Adrenal gland (tissue), 12 donors: ENCODE data around the gene MAP2K7. TPM values are rescaled to one million over a fixed set of nuclear protein-coding genes. Genes with fewer than 3 reads are reported as not detected.

Experiments
- DNase-seq, 7 donors: peaks; one replicate each; pipeline ENCODE4 v3.0.0-alpha.2; 2019 to 2020
- H3K27ac ChIP-seq, 5 donors: fragments of 200-600 bp; sonication (generic) in 4 of 5; 1 replicate in 3 of 5; 2 replicates in 2 of 5; pipeline versions ENCODE4 v1.5.1 to v1.8.0; 2016 to 2020; ENCODE audit warnings: mild to moderate bottlenecking in 1 of 5
- H3K27me3 ChIP-seq: fragments of 200-600 bp; 2 replicates; pipeline ENCODE4 v1.8.0; 2021
- H3K36me3 ChIP-seq, 2 donors: fragments of 200-600 bp; replicated peaks in 1 of 2; 1 replicate in 1 of 2; 2 replicates in 1 of 2; pipeline versions ENCODE4 v1.5.1 to v1.8.0; 2018 to 2022
- H3K4me1 ChIP-seq, 2 donors: fragments of 200-600 bp; replicated peaks in 1 of 2; 1 replicate in 1 of 2; 2 replicates in 1 of 2; pipeline versions ENCODE4 v1.5.1 to v1.8.0; 2018 to 2021
- H3K4me3 ChIP-seq, 4 donors: fragments of 200-600 bp; sonication (generic) in 3 of 4; one replicate each; pipeline ENCODE4 v1.5.1; 2016 to 2018
- H3K9me3 ChIP-seq, 3 donors: fragments of 200-600 bp; sonication (generic) in 1 of 3; replicated peaks in 1 of 3; 1 replicate in 2 of 3; 2 replicates in 1 of 3; pipeline versions ENCODE4 v1.5.1 to v1.8.0; 2016 to 2021
- CTCF ChIP-seq, 6 experiments: fragments of 450-650 bp in 4 of 6; fragments of 200-600 bp in 2 of 6; sonication (generic) in 1 of 6; IDR thresholded peaks; 1 replicate in 5 of 6; 2 replicates in 1 of 6; pipeline versions ENCODE4 v1.5.1 to v1.8.0; 2016 to 2021; ENCODE audit warnings: antibody characterized with exemption in 6 of 6, mild to moderate bottlenecking in 2 of 6, moderate library complexity in 1 of 6
- POLR2A ChIP-seq, 2 donors: fragments of 450-650 bp; IDR thresholded peaks; one replicate each; pipeline ENCODE4 v1.6.1; 2017; ENCODE audit warnings: antibody characterized with exemption in 2 of 2, mild to moderate bottlenecking in 2 of 2, moderate library complexity in 1 of 2
- WGBS, 4 donors: extraction: QIAGEN DNeasy Blood & Tissue Kit in 2 of 4; methylation state at CpG; one replicate each; pipeline versions ENCODE4 v1.1.5 to v1.1.7; 2013 to 2017; 5-methylcytosine and 5-hydroxymethylcytosine counted together
- intact Hi-C, 2 donors: fragments of 100-400 bp; cut with DNase I; formaldehyde crosslinking; loops; one replicate each; pipeline versions ENCODE4 v1.14.1 to v1.15.0; 2022 to 2023
- polyA plus RNA-seq, 3 donors: library from polyadenylated mRNA; stranded (reverse); fragments of 200-250 nt in 2 of 3; fragments of 350-450 nt in 1 of 3; fragmentation: Illumina TruSeq in 1 of 3; extraction: RNeasy Lipid Tissue Mini Kit (QIAGEN cat#74804) in 1 of 3; gene quantifications; one replicate each; pipeline ENCODE4 v1.2.3, GENCODE V29; 2013 to 2014
- total RNA-seq, 9 donors: library from RNA; depleted of rRNA in 4 of 9; stranded (reverse); fragments of >200 nt in 4 of 9; fragments of 120-200 nt in 1 of 9; fragmentation: NEBNext Ultra II Directional in 1 of 9; extraction: Animal tissue kit (Norgen Biotek cat#: 25700) in 1 of 9; gene quantifications; one replicate each; pipeline versions ENCODE4 v1.1.0 to v1.2.4, GENCODE V29; 2013 to 2023
- donor health status: healthy with polysubstance abuse.
- donor health status: Bipolar disorder and iron deficiency.
- donor health status: DM: yes; HTN: yes; CAD: no.
- donor health status: DM: no; HTN: no; CAD: no.
- donor health status: DM: no; HTN: no; CAD: no.
- donor health status: DM: yes; HTN: yes; CAD: no.

Gene MAP2K7
- total and polyA plus RNA-seq, 12 donors = 6.8 to 110 (median 20.5) TPM

DNA sequence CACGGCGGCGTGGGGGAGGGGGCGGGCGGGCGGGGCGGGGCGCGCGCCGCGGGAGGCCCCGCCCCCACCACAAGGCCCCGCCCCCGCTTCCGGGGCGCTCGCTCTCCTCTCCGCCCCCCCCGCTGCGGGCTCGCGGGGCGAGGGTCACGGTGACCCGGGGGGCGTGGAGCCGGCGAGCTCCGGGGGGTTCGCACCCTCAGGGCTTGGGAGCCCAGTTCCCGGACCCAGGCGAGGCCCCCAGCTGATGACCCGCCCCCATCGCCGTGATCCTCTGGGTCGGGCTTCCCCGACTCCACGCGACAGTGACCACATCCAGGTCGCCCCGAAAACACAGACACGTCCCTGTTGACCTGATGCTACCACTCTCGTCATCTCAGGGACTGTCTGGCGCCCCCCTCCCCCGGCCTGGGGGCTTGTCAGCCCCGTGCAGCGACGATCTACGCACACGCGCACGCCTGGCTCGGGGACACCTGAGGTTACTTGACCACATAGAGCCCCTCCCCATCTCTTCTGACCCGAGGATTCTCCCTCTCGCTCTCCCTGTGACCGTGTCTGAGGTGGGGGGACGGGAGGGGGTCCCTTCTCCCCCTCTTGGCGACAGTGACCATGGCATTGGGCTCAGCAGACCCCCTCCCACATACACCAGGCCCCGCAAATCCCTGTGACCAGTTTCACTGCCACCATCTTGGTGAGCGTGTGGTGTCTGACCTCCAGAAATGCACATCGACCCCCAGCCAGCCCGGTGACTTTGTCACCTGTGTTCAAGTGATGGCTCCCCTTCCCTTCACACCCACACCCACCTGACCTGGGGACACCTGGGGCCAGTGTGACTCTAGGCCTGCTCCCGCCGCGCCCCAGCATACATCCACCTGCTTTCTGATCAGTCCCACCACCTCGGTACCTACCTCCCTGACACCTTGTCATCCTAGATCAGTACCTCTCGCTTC lies 670 bp downstream of the MAP2K7 start:
- H3K4me1 ChIP-seq = peaks cover 20 to 44% of the 10 kb centered on the region in 2 donors
- peak; percentile 50 to 79 (median 66) for DNase-seq
- no peak for TF ChIP-seq CTCF (IDR thresholded peaks at IDR 0.05)
- no peak for TF ChIP-seq POLR2A (IDR thresholded peaks at IDR 0.05)
- H3K36me3 ChIP-seq = no peaks in the 10 kb centered on the region
- H3K4me3 ChIP-seq = peak overlapping the region; percentile 33 to 94 (median 75)
- 9 to 48% (median 22%) methylated on average over 14 to 63 of the region's 68 CpGs for WGBS, 4 donors
- peak overlapping the region in 4 of 5 donors; percentile 49 to 92 (median 86) for H3K27ac ChIP-seq
- H3K27me3 ChIP-seq = no peaks in the 10 kb centered on the region
- no peaks in the 10 kb centered on the region for H3K9me3 ChIP-seq
- intact Hi-C loops = loop anchor here in 1 of 2 donors (5.0 kb wide), 1 partner anchor 42 kb away; no protein-coding TSS in a partner anchor

DNA sequence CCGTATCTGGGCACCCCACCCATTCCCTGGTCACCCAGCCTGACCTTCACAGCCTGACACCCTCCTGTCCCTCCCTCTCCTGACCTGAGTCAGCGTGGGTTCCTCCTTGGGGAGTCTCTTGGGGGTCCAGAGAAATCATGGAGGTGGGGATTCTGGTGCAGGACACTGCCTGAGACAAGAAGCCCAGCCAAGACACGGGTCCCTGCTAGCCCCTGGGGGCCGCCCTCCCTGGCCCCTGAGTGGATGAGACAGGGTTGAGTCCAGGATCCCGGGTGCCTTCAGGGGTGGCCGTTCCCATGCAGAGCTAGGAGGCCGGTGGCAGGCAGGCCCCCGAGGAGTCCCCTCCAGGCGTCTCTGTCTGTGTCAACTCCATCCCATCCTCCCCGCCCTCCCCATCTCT lies 1.6 kb downstream of the MAP2K7 start:
- Histone ChIP-seq H3K4me3 (peak overlapping the region in 1 of 4 donors; percentile 94), H3K9me3 (no peaks in the 10 kb centered on the region), H3K27ac (no peak overlapping the region), H3K4me1 (peaks cover 20 to 44% of the 10 kb centered on the region in 2 donors), H3K27me3 (no peaks in the 10 kb centered on the region), H3K36me3 (peaks cover 0 to 7% of the 10 kb centered on the region in 2 donors)
- no peak for TF ChIP-seq CTCF (IDR thresholded peaks at IDR 0.05)
- no peak for TF ChIP-seq POLR2A (IDR thresholded peaks at IDR 0.05)
- DNase-seq = peak in 5 of 7 donors; percentile 34 to 57 (median 42)
- intact Hi-C loops = no loop called here
- 61 to 74% (median 68%) methylated on average over 5 to 10 of the region's 10 CpGs for WGBS, 4 donors

DNA sequence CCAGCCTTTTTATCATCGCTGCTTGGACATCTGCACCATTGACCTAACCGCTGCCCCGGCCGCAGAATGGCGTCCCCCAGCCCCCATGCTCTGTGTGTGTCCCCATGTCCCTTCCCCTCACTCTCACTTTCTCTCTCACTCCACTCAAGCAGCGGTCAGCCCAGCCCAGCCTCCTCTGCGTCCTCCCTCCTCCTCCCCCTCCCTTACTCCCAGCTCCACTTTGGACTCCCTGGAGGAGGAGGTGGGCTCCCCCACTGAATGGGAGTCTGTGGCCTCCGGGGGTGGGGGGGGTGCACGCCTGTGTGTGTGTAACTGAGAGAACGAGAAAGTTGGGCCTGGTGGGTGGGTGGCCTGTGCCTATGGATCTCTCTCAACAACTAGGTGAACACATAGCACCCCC lies 2.2 kb downstream of the MAP2K7 start:
- intact Hi-C loops = no loop called here

More for the DNA sequence above, 2.2 kb downstream of the MAP2K7 start:
- Histone ChIP-seq H3K4me3 (no peak overlapping the region), H3K27ac (no peak overlapping the region), H3K27me3 (no peaks in the 10 kb centered on the region), H3K4me1 (peaks cover 20 to 44% of the 10 kb centered on the region in 2 donors), H3K9me3 (no peaks in the 10 kb centered on the region), H3K36me3 (peaks cover 0 to 13% of the 10 kb centered on the region in 2 donors)
- TF ChIP-seq POLR2A (IDR thresholded peaks at IDR 0.05) (no peak), CTCF (IDR thresholded peaks at IDR 0.05) (no peak)
- DNase-seq = peak in 4 of 7 donors; percentile 25 to 63 (median 31)
- WGBS, 4 donors = 82 to 89% (median 86%) methylated on average over 8 to 10 of the region's 10 CpGs
